ENCODE data around the gene RBMS3.

The RBMS3 gene

GRCh38 chr3:29926378-29926777 lies 645.5 kb downstream of the RBMS3 start:
- no peak for DNase-seq (ENCODE audit: low read depth)
- H3K4me3 ChIP-seq (ENCODE audit: low read depth, low read length) = no peak overlapping the region

GRCh38 chr3:29932696-29933325 lies 651.9 kb downstream of the RBMS3 start:
- no peak for TF ChIP-seq CTCF (IDR thresholded peaks at IDR 0.05; ENCODE audit: control insufficient read depth, extremely low read depth, insufficient read depth)
- no peak for DNase-seq (ENCODE audit: low read depth)
- H3K4me3 ChIP-seq (ENCODE audit: low read depth, low read length) = no peak overlapping the region

More at GRCh38 chr3:29926378-29926777, 645.5 kb downstream of the RBMS3 start:
- no peak for TF ChIP-seq CTCF (IDR thresholded peaks at IDR 0.05; ENCODE audit: control insufficient read depth, extremely low read depth, insufficient read depth)

- no peak for TF ChIP-seq CTCF (IDR thresholded peaks at IDR 0.05; ENCODE audit: control insufficient read depth, extremely low read depth, insufficient read depth)
- H3K4me3 ChIP-seq (ENCODE audit: low read depth, low read length) = no peak overlapping the region
- DNase-seq (ENCODE audit: low read depth) = no peak
Observed at GRCh38 chr3:29933802-29934490, 653.1 kb downstream of the RBMS3 start.

- no peak for TF ChIP-seq CTCF (IDR thresholded peaks at IDR 0.05; ENCODE audit: control insufficient read depth, extremely low read depth, insufficient read depth)
- H3K4me3 ChIP-seq (ENCODE audit: low read depth, low read length) = no peak overlapping the region
- no peak for DNase-seq (ENCODE audit: low read depth)
Observed at GRCh38 chr3:29934751-29935150, 653.9 kb downstream of the RBMS3 start.

- DNase-seq (ENCODE audit: low read depth) = no peak
- no peak overlapping the region for H3K4me3 ChIP-seq (ENCODE audit: low read depth, low read length)
- no peak for TF ChIP-seq CTCF (IDR thresholded peaks at IDR 0.05; ENCODE audit: control insufficient read depth, extremely low read depth, insufficient read depth)
Observed at GRCh38 chr3:29936054-29936453, 655.2 kb downstream of the RBMS3 start.

- no peak for DNase-seq (ENCODE audit: low read depth)
- no peak for TF ChIP-seq CTCF (IDR thresholded peaks at IDR 0.05; ENCODE audit: control insufficient read depth, extremely low read depth, insufficient read depth)
- no peak overlapping the region for H3K4me3 ChIP-seq (ENCODE audit: low read depth, low read length)
Observed at GRCh38 chr3:29936766-29937165, 655.9 kb downstream of the RBMS3 start.

Data from LNCaP clone FGC (cell line).